AG08395 (cell line): ENCODE results near the gene TAF8.
A peak's percentile ranks its signal among the peaks of the same experiment; 100 is the strongest.

Source experiments
- DNase-seq: peaks from one replicate; pipeline ENCODE4 v3.0.0; 2012; ENCODE audit warnings: mixed read lengths, low spot score

TAF8 gene

GRCh38 chr6:42059743-42060142 lies 9.4 kb downstream of the TAF8 start:
- DNase-seq: no peak

- no peak for DNase-seq
Measured at GRCh38 chr6:42066156-42066675, 15.9 kb downstream of the TAF8 start.

- DNase-seq: no peak
Measured at GRCh38 chr6:42068173-42068572, 17.8 kb downstream of the TAF8 start.

- no peak for DNase-seq
Measured at GRCh38 chr6:42068872-42069522, 18.7 kb downstream of the TAF8 start.

- no peak for DNase-seq
Measured at GRCh38 chr6:42071881-42072583, 21.7 kb downstream of the TAF8 start.

GRCh38 chr6:42073287-42073686 lies 23.0 kb downstream of the TAF8 start:
- DNase-seq: no peak

- peak; percentile 89 for DNase-seq
Measured at GRCh38 chr6:42075159-42075838, 25.0 kb downstream of the TAF8 start.

- DNase-seq: no peak
Measured at GRCh38 chr6:42078386-42078785, 28.1 kb downstream of the TAF8 start.

GRCh38 chr6:42079941-42080464 lies 29.7 kb downstream of the TAF8 start:
- no peak for DNase-seq

- DNase-seq: no peak
Measured at GRCh38 chr6:42083530-42083929, 33.2 kb downstream of the TAF8 start.

- no peak for DNase-seq
Measured at GRCh38 chr6:42084889-42085288, 34.6 kb downstream of the TAF8 start.

- no peak for DNase-seq
Measured at GRCh38 chr6:42086046-42087035, 36.0 kb downstream of the TAF8 start.

GRCh38 chr6:42088101-42088591 lies 37.8 kb downstream of the TAF8 start:
- no peak for DNase-seq

GRCh38 chr6:42090819-42091717 lies 40.7 kb downstream of the TAF8 start:
- DNase-seq: no peak

- DNase-seq: no peak
Measured at GRCh38 chr6:42091718-42092023, 41.3 kb downstream of the TAF8 start.

GRCh38 chr6:42093582-42094329 lies 43.4 kb downstream of the TAF8 start:
- no peak for DNase-seq

- DNase-seq: no peak
Measured at GRCh38 chr6:42095094-42095493, 44.8 kb downstream of the TAF8 start.

GRCh38 chr6:42095776-42096541 lies 45.6 kb downstream of the TAF8 start:
- DNase-seq: no peak
